ENCODE measurements around the gene LRRC4C.

DNA sequence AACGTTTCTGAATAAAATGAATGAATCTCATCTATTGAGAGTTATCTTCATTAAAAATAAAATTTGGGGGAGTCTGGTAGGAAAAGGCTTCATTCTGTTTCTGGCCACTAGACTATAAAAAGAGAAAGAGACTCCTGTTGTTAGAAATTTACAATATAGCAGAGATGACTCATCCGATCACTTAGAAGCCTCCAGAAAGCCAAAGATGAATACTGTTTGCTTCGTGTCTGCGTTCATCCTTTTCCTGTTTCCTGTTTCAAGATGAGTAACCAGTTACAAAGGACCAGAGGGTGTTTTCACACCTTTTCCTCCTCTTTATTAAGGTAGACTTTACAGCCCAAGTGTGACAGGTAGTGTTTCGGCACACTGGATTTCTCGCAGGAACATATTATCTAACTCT lies 1120.7 kb downstream of the LRRC4C start:
- TF ChIP-seq JUND (IDR thresholded peaks at IDR 0.05): no peak
- TF ChIP-seq RXRA (IDR thresholded peaks at IDR 0.05): no peak
- TF ChIP-seq TAF1 (conservative IDR thresholded peaks at IDR 0.05): no peak
- TF ChIP-seq CTCF (IDR thresholded peaks at IDR 0.05; ENCODE audit: low read depth, low read length, missing input control): no peak
- no peak for TF ChIP-seq YY1 (IDR thresholded peaks at IDR 0.05)
- TF ChIP-seq REST (IDR thresholded peaks at IDR 0.05): no peak
- TF ChIP-seq, protein P1, sequence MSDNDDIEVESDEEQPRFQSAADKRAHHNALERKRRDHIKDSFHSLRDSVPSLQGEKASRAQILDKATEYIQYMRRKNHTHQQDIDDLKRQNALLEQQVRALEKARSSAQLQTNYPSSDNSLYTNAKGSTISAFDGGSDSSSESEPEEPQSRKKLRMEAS (IDR thresholded peaks at IDR 0.05): no peak
- no peak for TF ChIP-seq EGR1 (IDR thresholded peaks at IDR 0.05; ENCODE audit: low read depth in 2 of 2)
- TF ChIP-seq, protein P2, sequence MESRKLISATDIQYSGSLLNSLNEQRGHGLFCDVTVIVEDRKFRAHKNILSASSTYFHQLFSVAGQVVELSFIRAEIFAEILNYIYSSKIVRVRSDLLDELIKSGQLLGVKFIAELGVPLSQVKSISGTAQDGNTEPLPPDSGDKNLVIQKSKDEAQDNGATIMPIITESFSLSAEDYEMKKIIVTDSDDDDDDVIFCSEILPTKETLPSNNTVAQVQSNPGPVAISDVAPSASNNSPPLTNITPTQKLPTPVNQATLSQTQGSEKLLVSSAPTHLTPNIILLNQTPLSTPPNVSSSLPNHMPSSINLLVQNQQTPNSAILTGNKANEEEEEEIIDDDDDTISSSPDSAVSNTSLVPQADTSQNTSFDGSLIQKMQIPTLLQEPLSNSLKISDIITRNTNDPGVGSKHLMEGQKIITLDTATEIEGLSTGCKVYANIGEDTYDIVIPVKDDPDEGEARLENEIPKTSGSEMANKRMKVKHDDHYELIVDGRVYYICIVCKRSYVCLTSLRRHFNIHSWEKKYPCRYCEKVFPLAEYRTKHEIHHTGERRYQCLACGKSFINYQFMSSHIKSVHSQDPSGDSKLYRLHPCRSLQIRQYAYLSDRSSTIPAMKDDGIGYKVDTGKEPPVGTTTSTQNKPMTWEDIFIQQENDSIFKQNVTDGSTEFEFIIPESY (IDR thresholded peaks at IDR 0.05): no peak
- no peak for TF ChIP-seq RAD21 (IDR thresholded peaks at IDR 0.05)
- TF ChIP-seq SP1 (IDR thresholded peaks at IDR 0.05): no peak
- no peak for TF ChIP-seq GABPA (IDR thresholded peaks at IDR 0.05 in 1 of 2, conservative IDR thresholded peaks at IDR 0.05 in 1 of 2)
- no peak for TF ChIP-seq ATF3 (IDR thresholded peaks at IDR 0.05)
- TF ChIP-seq FOXA1 (IDR thresholded peaks at IDR 0.05): no peak

Measured in liver (tissue), 3 donors.